Measurements from ENCODE around the gene GMDS.
A peak's percentile ranks its signal among the peaks of the same experiment; 100 is the strongest.

Gene GMDS

DNA sequence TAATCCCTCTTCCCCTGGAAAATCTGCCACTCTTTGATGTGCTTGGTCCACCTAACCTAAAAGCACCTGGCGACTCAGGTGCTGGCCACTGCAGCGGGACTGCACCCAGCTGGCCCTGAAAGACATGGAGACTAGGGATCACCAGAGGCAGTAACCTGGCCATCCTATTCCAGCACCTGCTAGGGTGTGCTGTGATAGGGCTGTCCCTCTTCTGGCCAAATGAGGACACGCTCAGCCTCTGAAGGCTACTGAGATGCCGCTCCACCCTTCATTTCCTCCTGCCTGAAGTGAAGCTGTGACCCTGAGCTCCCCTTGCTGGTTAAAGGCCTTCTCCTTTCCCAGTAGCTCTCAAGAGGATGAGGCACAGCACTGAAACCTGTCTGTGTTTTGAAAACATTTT, 611.3 kb downstream of the GMDS start:
- Histone ChIP-seq H3K14ac (ENCODE audit: low read length) (no peak overlapping the region), H3K23ac (ENCODE audit: low read length) (no peak overlapping the region), H2AK5ac (ENCODE audit: low read length) (no peak overlapping the region), H3K9me3 (ENCODE audit: insufficient read depth, low read depth, low read length) (peaks cover 9% of the 10 kb centered on the region), H2AFZ (ENCODE audit: insufficient read depth, low read length, poor library complexity) (no peak overlapping the region), H4K8ac (ENCODE audit: low read depth, low read length) (no peak overlapping the region), H3K79me1 (ENCODE audit: low read length) (no peaks in the 10 kb centered on the region), H2BK12ac (ENCODE audit: low read length) (no peak overlapping the region), H3K36me3 (ENCODE audit: control insufficient read depth in 1 of 2, insufficient read depth in 2 of 2, low read length in 2 of 2) (no peaks in the 10 kb centered on the region), H2BK5ac (ENCODE audit: low read depth, low read length, poor library complexity) (no peak overlapping the region), H3K4me3 (ENCODE audit: low read depth, low read length) (no peak overlapping the region), H3K27me3 (ENCODE audit: insufficient read depth, low read length) (peaks cover 5% of the 10 kb centered on the region), H3K4me2 (ENCODE audit: low read length) (no peak overlapping the region), H3K79me2 (ENCODE audit: control insufficient read depth, insufficient read depth, low read length, poor library complexity) (no peaks in the 10 kb centered on the region), H4K12ac (ENCODE audit: low read depth, low read length) (no peak overlapping the region), H3K9ac (ENCODE audit: low read length) (no peak overlapping the region), H3K27ac (ENCODE audit: low read depth, low read length) (no peak overlapping the region), H3K4me1 (ENCODE audit: control insufficient read depth in 1 of 2, insufficient read depth in 2 of 2, low read length in 2 of 2) (peaks cover 0 to 9% of the 10 kb centered on the region in 2 experiments), H3K4ac (ENCODE audit: low read depth, low read length) (no peak overlapping the region), H3K18ac (ENCODE audit: low read length) (no peak overlapping the region), H4K91ac (ENCODE audit: low read depth, low read length) (no peak overlapping the region), H2BK120ac (ENCODE audit: insufficient read depth, low read length, poor library complexity) (no peak overlapping the region)
- no CpG with 5 or more reads among the region's 4 CpGs for WGBS (ENCODE audit: extremely low coverage, insufficient coverage, insufficient read length)
- no peak for DNase-seq

DNA sequence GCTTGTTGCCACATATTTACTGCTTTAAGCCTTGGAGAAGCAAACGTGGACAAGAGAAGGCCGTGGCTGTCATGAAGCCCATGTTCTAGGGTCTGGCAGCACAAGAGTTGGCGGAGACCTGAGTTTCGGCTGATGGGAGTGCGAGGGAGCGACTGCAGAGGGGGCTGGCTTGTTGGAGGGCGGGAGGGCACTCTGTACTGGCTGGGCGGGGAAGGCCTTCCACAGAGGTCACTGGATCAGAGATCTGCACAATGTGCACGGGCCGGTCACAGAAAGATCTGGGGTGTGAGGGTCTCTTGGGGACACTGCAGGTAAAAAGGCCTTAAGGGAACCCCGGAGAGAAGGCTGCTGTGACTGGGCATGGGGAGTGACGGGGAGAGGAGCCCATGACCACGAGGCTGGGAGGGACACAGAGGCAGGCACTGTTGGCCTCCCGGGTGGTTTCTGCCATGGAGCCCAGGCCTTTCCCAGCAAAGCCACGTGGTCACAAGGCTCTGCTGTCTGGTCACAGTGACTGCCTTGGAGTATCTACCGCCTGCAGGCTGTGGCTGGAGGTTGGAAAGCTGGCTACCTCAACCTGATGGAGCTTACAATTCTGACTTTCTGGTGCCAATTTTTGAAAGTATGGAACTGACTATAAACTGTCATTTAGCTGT, 611.9 kb downstream of the GMDS start:
- H3K27me3 ChIP-seq (ENCODE audit: insufficient read depth, low read length): peaks cover 6% of the 10 kb centered on the region
- no peak overlapping the region for H3K4me2 ChIP-seq (ENCODE audit: low read length)
- no peak overlapping the region for H3K23ac ChIP-seq (ENCODE audit: low read length)
- peaks cover 9% of the 10 kb centered on the region for H3K9me3 ChIP-seq (ENCODE audit: insufficient read depth, low read depth, low read length)
- H3K27ac ChIP-seq (ENCODE audit: low read depth, low read length): no peak overlapping the region
- H3K79me1 ChIP-seq (ENCODE audit: low read length): no peaks in the 10 kb centered on the region
- WGBS (ENCODE audit: extremely low coverage, insufficient coverage, insufficient read length): no CpG with 5 or more reads among the region's 16 CpGs
- no peak for DNase-seq
- H3K9ac ChIP-seq (ENCODE audit: low read length): no peak overlapping the region
- H2AK5ac ChIP-seq (ENCODE audit: low read length): no peak overlapping the region
- H3K14ac ChIP-seq (ENCODE audit: low read length): no peak overlapping the region
- H3K36me3 ChIP-seq (ENCODE audit: control insufficient read depth in 1 of 2, insufficient read depth in 2 of 2, low read length in 2 of 2): no peaks in the 10 kb centered on the region
- H3K4me3 ChIP-seq (ENCODE audit: low read depth, low read length): no peak overlapping the region
- no peak overlapping the region for H2AFZ ChIP-seq (ENCODE audit: insufficient read depth, low read length, poor library complexity)
- H2BK12ac ChIP-seq (ENCODE audit: low read length): no peak overlapping the region
- H4K12ac ChIP-seq (ENCODE audit: low read depth, low read length): no peak overlapping the region
- no peak overlapping the region for H3K4ac ChIP-seq (ENCODE audit: low read depth, low read length)
- no peak overlapping the region for H4K8ac ChIP-seq (ENCODE audit: low read depth, low read length)
- H4K91ac ChIP-seq (ENCODE audit: low read depth, low read length): no peak overlapping the region
- no peak overlapping the region for H3K18ac ChIP-seq (ENCODE audit: low read length)
- no peaks in the 10 kb centered on the region for H3K79me2 ChIP-seq (ENCODE audit: control insufficient read depth, insufficient read depth, low read length, poor library complexity)
- no peak overlapping the region for H2BK5ac ChIP-seq (ENCODE audit: low read depth, low read length, poor library complexity)
- H2BK120ac ChIP-seq (ENCODE audit: insufficient read depth, low read length, poor library complexity): no peak overlapping the region
- peaks cover 0 to 9% of the 10 kb centered on the region in 2 experiments for H3K4me1 ChIP-seq (ENCODE audit: control insufficient read depth in 1 of 2, insufficient read depth in 2 of 2, low read length in 2 of 2)

DNA sequence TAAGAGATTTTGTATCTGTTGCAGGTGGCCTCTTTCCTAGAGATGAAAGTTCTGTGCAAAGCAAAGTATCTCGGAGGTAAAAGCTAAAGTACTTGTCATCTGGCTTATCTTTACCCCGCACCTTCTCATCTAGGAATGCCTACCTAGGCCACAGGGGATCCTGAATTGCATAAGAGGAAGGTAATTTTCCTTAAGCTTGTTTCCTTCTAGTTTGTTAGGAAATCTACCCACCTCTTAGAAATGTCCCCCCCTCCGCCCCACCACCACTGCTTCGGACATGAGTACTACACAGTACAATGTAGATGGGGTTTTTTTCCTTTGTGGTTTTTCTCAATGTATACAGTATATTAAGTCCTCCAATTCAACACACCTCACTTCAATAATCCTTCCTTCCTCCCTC, 614.2 kb downstream of the GMDS start:
- peaks cover 5% of the 10 kb centered on the region for H3K9me3 ChIP-seq (ENCODE audit: insufficient read depth, low read depth, low read length)
- H4K91ac ChIP-seq (ENCODE audit: low read depth, low read length): no peak overlapping the region
- peaks cover 0 to 2% of the 10 kb centered on the region in 2 experiments for H3K4me1 ChIP-seq (ENCODE audit: control insufficient read depth in 1 of 2, insufficient read depth in 2 of 2, low read length in 2 of 2)
- H3K4me3 ChIP-seq (ENCODE audit: low read depth, low read length): no peak overlapping the region
- H2BK12ac ChIP-seq (ENCODE audit: low read length): no peak overlapping the region
- WGBS (ENCODE audit: extremely low coverage, insufficient coverage, insufficient read length): no CpG with 5 or more reads among the region's 4 CpGs
- H3K23ac ChIP-seq (ENCODE audit: low read length): no peak overlapping the region
- H3K27me3 ChIP-seq (ENCODE audit: insufficient read depth, low read length): peaks cover 20% of the 10 kb centered on the region
- no peak overlapping the region for H3K9ac ChIP-seq (ENCODE audit: low read length)
- no peaks in the 10 kb centered on the region for H3K36me3 ChIP-seq (ENCODE audit: control insufficient read depth in 1 of 2, insufficient read depth in 2 of 2, low read length in 2 of 2)
- no peak overlapping the region for H3K4me2 ChIP-seq (ENCODE audit: low read length)
- DNase-seq: peak; percentile 80 to 95
- H3K14ac ChIP-seq (ENCODE audit: low read length): no peak overlapping the region
- H3K4ac ChIP-seq (ENCODE audit: low read depth, low read length): no peak overlapping the region
- H2AFZ ChIP-seq (ENCODE audit: insufficient read depth, low read length, poor library complexity): no peak overlapping the region
- H2AK5ac ChIP-seq (ENCODE audit: low read length): no peak overlapping the region
- no peak overlapping the region for H3K18ac ChIP-seq (ENCODE audit: low read length)
- H3K79me2 ChIP-seq (ENCODE audit: control insufficient read depth, insufficient read depth, low read length, poor library complexity): no peaks in the 10 kb centered on the region
- H4K12ac ChIP-seq (ENCODE audit: low read depth, low read length): no peak overlapping the region
- no peaks in the 10 kb centered on the region for H3K79me1 ChIP-seq (ENCODE audit: low read length)
- no peak overlapping the region for H2BK5ac ChIP-seq (ENCODE audit: low read depth, low read length, poor library complexity)
- no peak overlapping the region for H2BK120ac ChIP-seq (ENCODE audit: insufficient read depth, low read length, poor library complexity)
- H3K27ac ChIP-seq (ENCODE audit: low read depth, low read length): no peak overlapping the region
- no peak overlapping the region for H4K8ac ChIP-seq (ENCODE audit: low read depth, low read length)

DNA sequence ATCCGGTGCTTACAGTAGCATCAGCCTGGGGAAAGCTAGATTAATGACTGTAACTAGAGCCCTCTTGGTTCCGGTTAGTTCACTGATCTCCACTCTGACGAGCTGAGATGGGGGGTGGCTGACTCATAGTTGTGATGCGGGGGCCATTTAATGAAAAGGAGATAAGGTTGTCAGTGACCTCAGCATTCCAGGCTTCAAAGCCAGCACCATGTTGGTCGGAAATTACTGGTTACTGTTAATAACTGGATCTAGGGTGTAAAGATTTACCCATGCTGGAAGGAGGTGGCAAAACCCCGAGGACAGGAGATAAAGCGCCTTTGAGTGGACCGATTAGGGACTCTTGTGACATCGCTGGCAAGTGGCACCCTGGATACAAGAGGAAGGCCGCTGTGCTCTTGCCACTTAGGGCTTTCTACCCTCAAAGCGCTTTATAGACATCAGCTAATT, 614.6 kb downstream of the GMDS start:
- peak; percentile 68 to 77 for DNase-seq
- Histone ChIP-seq H2BK5ac (ENCODE audit: low read depth, low read length, poor library complexity) (no peak overlapping the region), H2BK120ac (ENCODE audit: insufficient read depth, low read length, poor library complexity) (no peak overlapping the region), H4K8ac (ENCODE audit: low read depth, low read length) (no peak overlapping the region), H3K4ac (ENCODE audit: low read depth, low read length) (no peak overlapping the region), H3K4me3 (ENCODE audit: low read depth, low read length) (no peak overlapping the region), H4K91ac (ENCODE audit: low read depth, low read length) (no peak overlapping the region), H4K12ac (ENCODE audit: low read depth, low read length) (no peak overlapping the region), H3K4me2 (ENCODE audit: low read length) (no peak overlapping the region), H3K14ac (ENCODE audit: low read length) (no peak overlapping the region), H3K18ac (ENCODE audit: low read length) (no peak overlapping the region), H2AFZ (ENCODE audit: insufficient read depth, low read length, poor library complexity) (no peak overlapping the region), H3K23ac (ENCODE audit: low read length) (no peak overlapping the region), H3K27ac (ENCODE audit: low read depth, low read length) (no peak overlapping the region), H3K4me1 (ENCODE audit: control insufficient read depth in 1 of 2, insufficient read depth in 2 of 2, low read length in 2 of 2) (peaks cover 0 to 2% of the 10 kb centered on the region in 2 experiments), H3K36me3 (ENCODE audit: control insufficient read depth in 1 of 2, insufficient read depth in 2 of 2, low read length in 2 of 2) (no peaks in the 10 kb centered on the region), H3K9ac (ENCODE audit: low read length) (no peak overlapping the region), H3K27me3 (ENCODE audit: insufficient read depth, low read length) (peaks cover 23% of the 10 kb centered on the region), H3K9me3 (ENCODE audit: insufficient read depth, low read depth, low read length) (peaks cover 7% of the 10 kb centered on the region), H3K79me2 (ENCODE audit: control insufficient read depth, insufficient read depth, low read length, poor library complexity) (no peaks in the 10 kb centered on the region), H2BK12ac (ENCODE audit: low read length) (no peak overlapping the region), H3K79me1 (ENCODE audit: low read length) (no peaks in the 10 kb centered on the region), H2AK5ac (ENCODE audit: low read length) (no peak overlapping the region)
- WGBS (ENCODE audit: extremely low coverage, insufficient coverage, insufficient read length): no CpG with 5 or more reads among the region's 11 CpGs
